IMR-90 (cell line): ENCODE results near the gene IGHMBP2.

Experiments
- BHLHE40 ChIP-seq: fragments of 150-350 bp; IDR thresholded peaks from 2 replicates; pipeline ENCODE4 v1.6.1; 2016; ENCODE audit warnings: mild to moderate bottlenecking, low read depth, low read length
- POLR2A ChIP-seq: IDR thresholded peaks from 2 replicates; pipeline ENCODE4 v1.6.1; 2012; ENCODE audit warnings: mild to moderate bottlenecking, low read depth, low read length
- RAD21 ChIP-seq: IDR thresholded peaks from 2 replicates; pipeline ENCODE4 v1.6.1; 2012; ENCODE audit warnings: low read length, improper control_type of control experiment
- RFX5 ChIP-seq: IDR thresholded peaks from 2 replicates; pipeline ENCODE4 v1.8.0; 2012; ENCODE audit warnings: low read depth, mild to moderate bottlenecking, low read length, moderate library complexity
- SMC3 ChIP-seq: fragments of 150-350 bp; IDR thresholded peaks from 2 replicates; pipeline ENCODE4 v1.6.1; 2016; ENCODE audit warnings: low read depth, mild to moderate bottlenecking, antibody characterized with exemption, low read length, moderate library complexity
- TF ChIP-seq, protein P1 (sequence below): conservative IDR thresholded peaks from 2 replicates; pipeline ENCODE4 v1.5.1; 2012; ENCODE audit warnings: mild to moderate bottlenecking, low read depth, low read length, improper control_type of control experiment

DNA sequence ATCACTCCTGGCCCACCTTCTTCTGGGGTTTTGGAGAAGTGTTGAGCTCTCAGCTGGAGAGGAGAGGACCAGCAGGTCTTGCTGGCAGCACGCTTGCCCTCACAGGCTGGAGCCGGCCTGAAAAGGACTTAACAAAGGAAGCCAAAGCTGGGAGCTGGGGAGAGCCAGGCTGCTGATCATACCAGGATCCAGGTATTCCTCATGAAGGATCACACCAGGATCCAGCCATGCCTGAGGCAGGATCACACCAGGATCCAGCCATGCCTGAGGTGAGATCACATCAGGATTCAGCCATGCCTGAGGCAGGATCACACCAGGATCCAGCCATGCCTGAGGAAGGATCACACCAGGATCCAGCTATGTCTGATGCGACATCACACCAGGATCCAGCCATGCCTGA is 60.1 kb downstream of the IGHMBP2 start:
- no peak for TF ChIP-seq POLR2A
- TF ChIP-seq SMC3 = no peak
- TF ChIP-seq, protein P1, sequence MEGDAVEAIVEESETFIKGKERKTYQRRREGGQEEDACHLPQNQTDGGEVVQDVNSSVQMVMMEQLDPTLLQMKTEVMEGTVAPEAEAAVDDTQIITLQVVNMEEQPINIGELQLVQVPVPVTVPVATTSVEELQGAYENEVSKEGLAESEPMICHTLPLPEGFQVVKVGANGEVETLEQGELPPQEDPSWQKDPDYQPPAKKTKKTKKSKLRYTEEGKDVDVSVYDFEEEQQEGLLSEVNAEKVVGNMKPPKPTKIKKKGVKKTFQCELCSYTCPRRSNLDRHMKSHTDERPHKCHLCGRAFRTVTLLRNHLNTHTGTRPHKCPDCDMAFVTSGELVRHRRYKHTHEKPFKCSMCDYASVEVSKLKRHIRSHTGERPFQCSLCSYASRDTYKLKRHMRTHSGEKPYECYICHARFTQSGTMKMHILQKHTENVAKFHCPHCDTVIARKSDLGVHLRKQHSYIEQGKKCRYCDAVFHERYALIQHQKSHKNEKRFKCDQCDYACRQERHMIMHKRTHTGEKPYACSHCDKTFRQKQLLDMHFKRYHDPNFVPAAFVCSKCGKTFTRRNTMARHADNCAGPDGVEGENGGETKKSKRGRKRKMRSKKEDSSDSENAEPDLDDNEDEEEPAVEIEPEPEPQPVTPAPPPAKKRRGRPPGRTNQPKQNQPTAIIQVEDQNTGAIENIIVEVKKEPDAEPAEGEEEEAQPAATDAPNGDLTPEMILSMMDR = no peak
- TF ChIP-seq RFX5 = no peak
- no peak for TF ChIP-seq BHLHE40
- TF ChIP-seq RAD21 = no peak
